ENCODE data around the gene MEX3D.

Gene MEX3D

DNA sequence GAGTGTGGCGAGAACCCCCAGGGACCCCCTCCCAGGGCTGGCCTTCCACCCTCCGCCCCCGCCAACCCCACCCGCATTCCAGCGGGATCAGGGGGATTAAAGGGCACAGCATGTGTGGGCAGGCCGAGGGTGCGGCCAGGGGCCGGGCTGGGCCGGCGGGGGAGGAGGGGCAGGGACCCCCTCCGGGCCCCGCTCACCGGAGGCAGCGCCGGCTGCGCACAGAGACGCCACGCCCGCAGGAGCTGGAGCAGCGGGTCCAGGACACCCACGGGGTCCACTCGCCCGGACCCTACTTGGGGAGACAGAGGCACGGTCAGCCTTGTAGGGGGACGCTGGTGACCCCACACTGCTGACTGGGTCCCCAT, 57.7 kb downstream of the MEX3D start:
- TF ChIP-seq TAF1 (IDR thresholded peaks at IDR 0.05; ENCODE audit: low read depth) (no peak), EGR1 (IDR thresholded peaks at IDR 0.05) (peak; percentile 37; the same call in 1 of the 2 replicates), YY1 (IDR thresholded peaks at IDR 0.05; ENCODE audit: low read depth) (no peak), TCF12 (IDR thresholded peaks at IDR 0.05; ENCODE audit: low read depth) (no peak), TEAD4 (IDR thresholded peaks at IDR 0.05) (peak; percentile 45; the same call in 1 of the 2 replicates), RAD21 (IDR thresholded peaks at IDR 0.05; ENCODE audit: low read depth) (no peak), EP300 (IDR thresholded peaks at IDR 0.05; ENCODE audit: borderline replicate concordance) (no peak)

DNA sequence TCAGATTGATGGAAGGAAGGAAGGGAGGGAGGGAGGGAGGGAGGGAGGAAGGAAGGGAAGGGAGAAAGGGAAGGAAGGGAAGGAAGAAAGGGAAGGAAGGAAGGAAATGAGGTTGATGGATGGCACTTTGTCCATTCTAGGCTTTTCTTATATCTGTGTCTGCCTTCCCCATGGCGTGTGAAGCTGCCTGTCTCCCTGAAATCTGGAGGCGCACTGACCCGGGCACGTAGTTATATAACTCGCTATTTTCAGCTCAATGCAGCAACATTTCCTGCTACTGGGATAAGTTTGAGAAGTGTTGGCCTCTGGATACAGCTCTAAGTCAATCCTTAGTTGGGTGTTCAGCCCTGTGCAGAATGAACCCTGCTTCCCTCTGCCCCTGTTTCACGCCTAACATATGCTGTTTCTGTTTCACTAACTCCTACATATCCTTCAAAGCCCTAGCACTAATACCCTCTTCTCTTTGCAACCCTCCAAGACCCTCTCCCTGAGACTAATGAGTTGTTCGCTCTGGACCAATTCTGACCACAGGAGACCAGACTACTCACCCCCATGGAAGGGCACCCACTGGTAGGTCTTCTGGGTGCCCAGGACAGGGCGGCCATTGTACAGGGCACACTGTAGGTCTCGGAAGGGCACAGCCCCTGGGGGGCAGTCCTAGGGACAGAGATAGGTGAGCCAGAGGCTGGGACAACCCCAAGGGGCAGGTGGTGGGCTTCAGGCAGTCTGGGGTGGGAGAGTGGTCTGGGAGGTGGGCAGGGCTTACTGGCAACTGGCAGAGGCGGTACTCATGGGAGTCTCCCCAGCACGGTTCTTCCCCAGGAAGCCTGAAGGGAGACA, 58.3 kb downstream of the MEX3D start:
- TF ChIP-seq EGR1 (IDR thresholded peaks at IDR 0.05): no peak
- no peak for TF ChIP-seq NFIC (IDR thresholded peaks at IDR 0.05)
- TF ChIP-seq, protein P1, sequence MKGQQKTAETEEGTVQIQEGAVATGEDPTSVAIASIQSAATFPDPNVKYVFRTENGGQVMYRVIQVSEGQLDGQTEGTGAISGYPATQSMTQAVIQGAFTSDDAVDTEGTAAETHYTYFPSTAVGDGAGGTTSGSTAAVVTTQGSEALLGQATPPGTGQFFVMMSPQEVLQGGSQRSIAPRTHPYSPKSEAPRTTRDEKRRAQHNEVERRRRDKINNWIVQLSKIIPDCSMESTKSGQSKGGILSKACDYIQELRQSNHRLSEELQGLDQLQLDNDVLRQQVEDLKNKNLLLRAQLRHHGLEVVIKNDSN (IDR thresholded peaks at IDR 0.05): no peak
- TF ChIP-seq, protein P2, sequence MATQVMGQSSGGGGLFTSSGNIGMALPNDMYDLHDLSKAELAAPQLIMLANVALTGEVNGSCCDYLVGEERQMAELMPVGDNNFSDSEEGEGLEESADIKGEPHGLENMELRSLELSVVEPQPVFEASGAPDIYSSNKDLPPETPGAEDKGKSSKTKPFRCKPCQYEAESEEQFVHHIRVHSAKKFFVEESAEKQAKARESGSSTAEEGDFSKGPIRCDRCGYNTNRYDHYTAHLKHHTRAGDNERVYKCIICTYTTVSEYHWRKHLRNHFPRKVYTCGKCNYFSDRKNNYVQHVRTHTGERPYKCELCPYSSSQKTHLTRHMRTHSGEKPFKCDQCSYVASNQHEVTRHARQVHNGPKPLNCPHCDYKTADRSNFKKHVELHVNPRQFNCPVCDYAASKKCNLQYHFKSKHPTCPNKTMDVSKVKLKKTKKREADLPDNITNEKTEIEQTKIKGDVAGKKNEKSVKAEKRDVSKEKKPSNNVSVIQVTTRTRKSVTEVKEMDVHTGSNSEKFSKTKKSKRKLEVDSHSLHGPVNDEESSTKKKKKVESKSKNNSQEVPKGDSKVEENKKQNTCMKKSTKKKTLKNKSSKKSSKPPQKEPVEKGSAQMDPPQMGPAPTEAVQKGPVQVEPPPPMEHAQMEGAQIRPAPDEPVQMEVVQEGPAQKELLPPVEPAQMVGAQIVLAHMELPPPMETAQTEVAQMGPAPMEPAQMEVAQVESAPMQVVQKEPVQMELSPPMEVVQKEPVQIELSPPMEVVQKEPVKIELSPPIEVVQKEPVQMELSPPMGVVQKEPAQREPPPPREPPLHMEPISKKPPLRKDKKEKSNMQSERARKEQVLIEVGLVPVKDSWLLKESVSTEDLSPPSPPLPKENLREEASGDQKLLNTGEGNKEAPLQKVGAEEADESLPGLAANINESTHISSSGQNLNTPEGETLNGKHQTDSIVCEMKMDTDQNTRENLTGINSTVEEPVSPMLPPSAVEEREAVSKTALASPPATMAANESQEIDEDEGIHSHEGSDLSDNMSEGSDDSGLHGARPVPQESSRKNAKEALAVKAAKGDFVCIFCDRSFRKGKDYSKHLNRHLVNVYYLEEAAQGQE (IDR thresholded peaks at IDR 0.05; ENCODE audit: low read depth): no peak
- no peak for TF ChIP-seq EP300 (IDR thresholded peaks at IDR 0.05; ENCODE audit: borderline replicate concordance)
- TF ChIP-seq CEBPB (IDR thresholded peaks at IDR 0.05): no peak
- no peak for TF ChIP-seq CREB1 (IDR thresholded peaks at IDR 0.05; ENCODE audit: low read depth)
- TF ChIP-seq YY1 (IDR thresholded peaks at IDR 0.05; ENCODE audit: low read depth): no peak
- TF ChIP-seq RAD21 (IDR thresholded peaks at IDR 0.05; ENCODE audit: low read depth): no peak
- TF ChIP-seq FOXM1 (IDR thresholded peaks at IDR 0.05; ENCODE audit: borderline replicate concordance, low read depth): no peak
- TF ChIP-seq TEAD4 (IDR thresholded peaks at IDR 0.05): no peak
- TF ChIP-seq, protein P3, sequence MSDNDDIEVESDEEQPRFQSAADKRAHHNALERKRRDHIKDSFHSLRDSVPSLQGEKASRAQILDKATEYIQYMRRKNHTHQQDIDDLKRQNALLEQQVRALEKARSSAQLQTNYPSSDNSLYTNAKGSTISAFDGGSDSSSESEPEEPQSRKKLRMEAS (IDR thresholded peaks at IDR 0.05): no peak

DNA sequence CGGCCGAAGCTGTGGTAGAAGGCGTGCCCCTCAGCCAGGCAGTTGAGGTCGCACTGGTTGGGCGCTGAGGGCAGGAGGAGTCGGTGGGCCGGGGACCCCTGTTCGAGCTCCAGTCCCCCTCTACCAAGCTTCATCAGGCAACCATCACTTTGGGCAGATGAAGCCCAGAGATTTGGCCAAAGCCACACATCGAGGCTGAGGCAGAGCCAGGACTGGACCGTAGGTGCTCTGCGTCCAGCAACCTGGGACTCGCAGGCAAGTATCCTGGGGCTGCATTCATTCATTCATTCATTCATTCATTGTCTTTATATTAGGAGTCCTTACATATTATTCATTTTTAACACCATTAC, 59.6 kb downstream of the MEX3D start:
- peak; percentile 49; the same call in 1 of the 2 replicates for TF ChIP-seq ZBTB7A (IDR thresholded peaks at IDR 0.05; ENCODE audit: low read depth)
- TF ChIP-seq, protein P1 (IDR thresholded peaks at IDR 0.05): no peak

DNA sequence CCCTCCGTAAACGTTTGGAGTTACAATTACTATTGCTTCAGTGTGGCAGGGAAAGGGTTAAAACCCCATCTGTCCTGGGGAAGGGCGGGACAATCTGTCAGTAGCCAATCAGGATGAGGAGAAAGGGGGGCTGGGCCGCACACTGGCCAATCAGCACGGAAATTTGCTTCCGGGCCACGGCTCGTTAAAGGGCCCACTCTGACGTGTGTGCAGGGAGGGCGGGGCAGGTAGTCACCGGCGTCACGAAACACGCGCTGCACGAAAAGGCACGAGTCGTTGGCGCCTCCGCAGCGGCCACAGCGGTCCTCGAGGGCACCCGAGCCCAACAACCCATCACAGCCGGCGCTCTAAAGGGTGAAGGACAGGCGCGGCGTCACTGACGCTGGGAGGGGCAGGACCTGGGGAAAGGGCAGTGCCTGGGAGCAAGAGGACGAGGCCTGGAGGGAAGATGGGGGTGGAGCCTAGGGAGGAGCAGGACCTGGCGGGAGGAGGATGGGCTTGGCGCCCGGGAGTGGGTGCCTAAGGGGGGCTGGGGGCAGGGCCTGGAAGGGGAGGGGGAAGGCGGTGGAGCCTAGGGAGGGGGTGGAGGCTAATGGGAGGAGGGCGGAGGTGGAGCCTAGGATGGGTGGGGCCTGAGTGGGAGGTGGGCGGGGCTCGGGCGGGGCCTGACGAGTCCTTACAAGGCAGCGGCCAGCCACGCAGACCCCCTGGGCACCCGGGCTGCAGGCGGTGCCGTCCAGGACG, 60.2 kb downstream of the MEX3D start:
- TF ChIP-seq, protein P1 (IDR thresholded peaks at IDR 0.05): peak; percentile 43; the same call in 1 of the 2 replicates
- TF ChIP-seq YY1 (IDR thresholded peaks at IDR 0.05; ENCODE audit: low read depth): peak; percentile 82
- no peak for TF ChIP-seq RAD21 (IDR thresholded peaks at IDR 0.05; ENCODE audit: low read depth)
- peak; percentile 11; the same call in 1 of the 2 replicates for TF ChIP-seq EGR1 (IDR thresholded peaks at IDR 0.05)
- no peak for TF ChIP-seq CEBPB (IDR thresholded peaks at IDR 0.05)
- TF ChIP-seq, protein P3 (IDR thresholded peaks at IDR 0.05): peak; percentile 100
- TF ChIP-seq EP300 (IDR thresholded peaks at IDR 0.05; ENCODE audit: borderline replicate concordance): peak; percentile 45; the same call in 1 of the 2 replicates
- TF ChIP-seq TCF12 (IDR thresholded peaks at IDR 0.05; ENCODE audit: low read depth): peak; percentile 46; the same call in 1 of the 2 replicates
- peak; percentile 81 for TF ChIP-seq CREB1 (IDR thresholded peaks at IDR 0.05; ENCODE audit: low read depth)

DNA sequence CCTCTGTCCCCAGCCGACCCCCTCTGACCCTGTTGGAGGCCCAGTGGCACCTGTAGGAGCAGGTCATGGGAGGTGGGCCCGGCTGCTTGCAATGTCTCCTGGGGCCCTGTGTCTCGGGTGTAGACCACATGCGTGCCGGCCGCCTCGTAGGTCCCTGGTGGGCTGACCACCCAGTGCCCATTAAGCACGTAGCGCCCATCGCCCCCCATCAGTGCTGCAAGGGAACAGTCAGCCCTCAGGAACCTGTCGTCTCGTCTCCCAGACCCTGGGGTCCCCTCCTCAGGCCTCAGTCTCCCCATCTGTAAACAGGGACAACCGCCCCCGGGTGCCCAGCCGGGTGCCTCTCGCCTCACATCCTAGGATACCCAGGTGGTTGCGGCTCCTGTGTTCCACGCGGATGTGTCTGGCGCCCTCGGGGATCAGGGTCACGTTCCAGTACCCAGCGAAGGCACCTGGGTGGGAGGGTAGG, 60.9 kb downstream of the MEX3D start:
- TF ChIP-seq ZBTB7A (IDR thresholded peaks at IDR 0.05; ENCODE audit: low read depth) (no peak), TEAD4 (IDR thresholded peaks at IDR 0.05) (no peak), CREB1 (IDR thresholded peaks at IDR 0.05; ENCODE audit: low read depth) (no peak), TAF1 (IDR thresholded peaks at IDR 0.05; ENCODE audit: low read depth) (no peak), CEBPB (IDR thresholded peaks at IDR 0.05) (no peak), EGR1 (IDR thresholded peaks at IDR 0.05) (no peak), FOXM1 (IDR thresholded peaks at IDR 0.05; ENCODE audit: borderline replicate concordance, low read depth) (no peak)
- TF ChIP-seq, protein P3 (IDR thresholded peaks at IDR 0.05): no peak
- TF ChIP-seq, protein P2 (IDR thresholded peaks at IDR 0.05; ENCODE audit: low read depth): no peak

All from Ishikawa (cell line).